GM12878 (cell line): Measurements from ENCODE around the gene MROH2A. TPM values are rescaled to one million over a fixed set of nuclear protein-coding genes. Genes with fewer than 3 reads are reported as not detected.

Source experiments
- ATF7 ChIP-seq: fragments of 450-650 bp; IDR thresholded peaks from 2 replicates; pipeline ENCODE4 v1.6.1; 2016; ENCODE audit warnings: low read depth, mild to moderate bottlenecking
- CEBPZ ChIP-seq: fragments of 150-350 bp; IDR thresholded peaks from 2 replicates; pipeline ENCODE4 v1.6.1; 2016; ENCODE audit warnings: low read depth, low read length
- CHD4 ChIP-seq: fragments of 200-600 bp; sonication (generic); IDR thresholded peaks from 2 replicates; pipeline ENCODE4 v1.6.1; 2016; ENCODE audit warnings: mild to moderate bottlenecking
- EZH2 ChIP-seq: IDR thresholded peaks from 2 replicates; pipeline ENCODE4 v1.6.1; 2012; ENCODE audit warnings: low read depth, mild to moderate bottlenecking, control low read depth, inconsistent platforms, low read length, borderline replicate concordance; ENCODE audit not compliant: control insufficient read depth
- HDAC2 ChIP-seq: fragments of 200-600 bp; sonication (generic); IDR thresholded peaks from 2 replicates; pipeline ENCODE4 v1.6.1; 2017
- HSF1 ChIP-seq: fragments of 150-350 bp; IDR thresholded peaks from 2 replicates; pipeline ENCODE4 v1.6.1; 2014; ENCODE audit warnings: mild to moderate bottlenecking, low read depth, low read length
- MYB ChIP-seq: fragments of 150-350 bp; IDR thresholded peaks from 2 replicates; pipeline ENCODE4 v1.6.1; 2014; ENCODE audit warnings: mild to moderate bottlenecking, low read depth, low read length, borderline replicate concordance
- POLR2AphosphoS2 ChIP-seq: IDR thresholded peaks from 2 replicates; pipeline ENCODE4 v1.6.1; 2011; ENCODE audit warnings: low read depth, mild to moderate bottlenecking, low read length, improper control_type of control experiment, moderate library complexity
- POLR2AphosphoS5 ChIP-seq: IDR thresholded peaks from 2 replicates; pipeline ENCODE4 v1.6.1; 2011; ENCODE audit warnings: mild to moderate bottlenecking, low read length, inconsistent platforms
- RELA ChIP-seq: fragments of 450-650 bp; IDR thresholded peaks from 2 replicates; pipeline ENCODE4 v1.8.0; 2014; ENCODE audit warnings: borderline replicate concordance; ENCODE audit not compliant: partially characterized antibody
- SIX5 ChIP-seq: IDR thresholded peaks from 2 replicates; pipeline ENCODE4 v1.6.1; 2011; ENCODE audit warnings: mild to moderate bottlenecking, low read depth, low read length, moderate library complexity; ENCODE audit not compliant: severe bottlenecking
- ZNF217 ChIP-seq: fragments of 450-650 bp; IDR thresholded peaks from 2 replicates; pipeline ENCODE4 v1.6.1; 2017; ENCODE audit warnings: antibody characterized with exemption, mild to moderate bottlenecking
- ZNF24 ChIP-seq: fragments of 450-650 bp; IDR thresholded peaks from 2 replicates; pipeline ENCODE4 v1.6.1; 2017; ENCODE audit warnings: antibody characterized with exemption, mild to moderate bottlenecking
- ZNF384 ChIP-seq: IDR thresholded peaks from 2 replicates; pipeline ENCODE4 v1.6.1; 2012; ENCODE audit warnings: low read depth, mild to moderate bottlenecking, low read length, improper control_type of control experiment, borderline replicate concordance
- ZNF687 ChIP-seq: fragments of 450-650 bp; IDR thresholded peaks from 2 replicates; pipeline ENCODE4 v1.6.1; 2017; ENCODE audit warnings: mild to moderate bottlenecking, moderate library complexity
- polyA plus RNA-seq, 11 experiments: library from polyadenylated mRNA; depleted of rRNA in 4 of 11; unstranded in 6 of 11; stranded (reverse) in 5 of 11; fragments of >200 nt; fragmentation: Nextera tagmentation in 4 of 11; fragmentation: Illumina TruSeq in 1 of 11; extraction: Ambion mirVana in 4 of 11; extraction: Trizol in 1 of 11; gene quantifications; 1 replicate in 1 of 11; 2 replicates in 10 of 11; pipeline versions ENCODE4 v1.2.1 to v1.2.3, GENCODE V29; 2011 to 2016; ENCODE audit warnings: inconsistent platforms in 2 of 11, missing spikeins in 2 of 11, low read depth in 1 of 11
- total RNA-seq, 4 experiments: library from RNA; depleted of rRNA in 3 of 4; stranded (reverse); fragments of >200 nt in 3 of 4; fragmentation: Illumina TruSeq in 1 of 4; extraction: Trizol in 1 of 4; gene quantifications; 2 replicates each; pipeline versions ENCODE4 v1.2.1 to v1.2.3, GENCODE V29; 2013 to 2021
- TF ChIP-seq, protein P1 (sequence below): fragments of 450-650 bp; IDR thresholded peaks from 2 replicates; pipeline ENCODE4 v1.6.1; 2014; ENCODE audit warnings: mild to moderate bottlenecking
- TF ChIP-seq, protein P2 (sequence below): IDR thresholded peaks from 2 replicates; pipeline ENCODE4 v1.6.1; 2011; ENCODE audit warnings: borderline replicate concordance, low read depth, mild to moderate bottlenecking, moderate library complexity, mixed read lengths, low read length; ENCODE audit not compliant: insufficient read depth; ENCODE audit errors: extremely low read length

The MROH2A gene
- total and polyA plus RNA-seq, 10 of the 15 experiments (the other 5 are each of a cell fraction or from before 2014, with no cell fraction given): not detected

DNA sequence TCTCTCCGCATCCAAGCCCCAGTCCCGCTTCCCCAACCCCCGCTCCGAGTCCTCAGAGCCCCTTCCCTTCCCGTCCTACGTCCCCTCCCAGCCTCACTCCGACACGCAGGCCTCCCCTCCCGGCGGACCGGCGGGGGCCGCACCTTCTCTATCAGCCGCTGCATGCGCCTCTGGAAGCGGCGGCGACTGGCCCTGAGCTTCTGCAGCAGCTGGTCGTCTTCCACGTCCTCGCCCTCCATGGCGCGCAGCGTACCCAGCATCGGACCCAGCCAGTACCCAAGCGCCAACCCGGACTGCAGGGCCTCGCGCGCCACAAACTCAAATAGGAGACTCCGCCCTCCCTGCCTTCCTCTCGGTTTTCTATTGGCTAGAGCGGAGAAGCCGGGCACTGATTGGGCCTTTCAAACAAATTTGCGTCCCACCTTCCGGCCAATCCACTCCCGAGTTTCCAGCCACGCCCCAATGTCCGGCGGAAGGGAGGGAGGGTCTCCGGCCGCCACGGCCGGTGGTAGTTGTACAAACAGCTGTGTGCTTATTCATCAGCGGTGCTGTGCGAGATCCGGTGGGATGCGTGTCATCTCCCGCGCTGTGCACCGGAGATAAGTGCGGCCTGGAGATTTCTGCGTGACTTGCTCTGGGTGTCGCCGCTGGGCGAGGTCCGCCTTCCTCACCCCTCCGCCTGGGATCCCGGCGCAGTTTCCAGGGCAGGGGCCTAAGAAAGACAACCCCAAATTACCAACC is 76.3 kb downstream of the MROH2A start, which contains the start of gene HJURP (continued):
- TF ChIP-seq POLR2AphosphoS5 (peak; percentile 76), ATF7 (no peak), RELA (no peak), EZH2 (no peak), CEBPZ (no peak), ZNF687 (no peak), HDAC2 (no peak), ZNF217 (no peak), SIX5 (no peak), POLR2AphosphoS2 (0 out of 2 replicates have a peak, but pooled peaks have one; percentile 51), HSF1 (no peak), MYB (no peak), ZNF384 (no peak), ZNF24 (no peak), CHD4 (no peak)
- TF ChIP-seq, protein P1, sequence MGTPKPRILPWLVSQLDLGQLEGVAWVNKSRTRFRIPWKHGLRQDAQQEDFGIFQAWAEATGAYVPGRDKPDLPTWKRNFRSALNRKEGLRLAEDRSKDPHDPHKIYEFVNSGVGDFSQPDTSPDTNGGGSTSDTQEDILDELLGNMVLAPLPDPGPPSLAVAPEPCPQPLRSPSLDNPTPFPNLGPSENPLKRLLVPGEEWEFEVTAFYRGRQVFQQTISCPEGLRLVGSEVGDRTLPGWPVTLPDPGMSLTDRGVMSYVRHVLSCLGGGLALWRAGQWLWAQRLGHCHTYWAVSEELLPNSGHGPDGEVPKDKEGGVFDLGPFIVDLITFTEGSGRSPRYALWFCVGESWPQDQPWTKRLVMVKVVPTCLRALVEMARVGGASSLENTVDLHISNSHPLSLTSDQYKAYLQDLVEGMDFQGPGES: peak; percentile 82; the same call in 1 of the 2 replicates
- TF ChIP-seq, protein P2, sequence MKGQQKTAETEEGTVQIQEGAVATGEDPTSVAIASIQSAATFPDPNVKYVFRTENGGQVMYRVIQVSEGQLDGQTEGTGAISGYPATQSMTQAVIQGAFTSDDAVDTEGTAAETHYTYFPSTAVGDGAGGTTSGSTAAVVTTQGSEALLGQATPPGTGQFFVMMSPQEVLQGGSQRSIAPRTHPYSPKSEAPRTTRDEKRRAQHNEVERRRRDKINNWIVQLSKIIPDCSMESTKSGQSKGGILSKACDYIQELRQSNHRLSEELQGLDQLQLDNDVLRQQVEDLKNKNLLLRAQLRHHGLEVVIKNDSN: no peak
